ENCODE results near the gene MYOZ1. TPM values are rescaled to one million over a fixed set of nuclear protein-coding genes. Genes with fewer than 3 reads are reported as not detected.

The MYOZ1 gene
- total and polyA plus RNA-seq, 11 donors, result 0.23 to 2.5 (median 0.74) TPM; not detected in 1

- Histone ChIP-seq H3K27ac (no peak overlapping the region), H3K27me3 (no peaks in the 10 kb centered on the region), H3K36me3 (no peaks in the 10 kb centered on the region), H3K4me3 (no peak overlapping the region), H3K9me3 (no peaks in the 10 kb centered on the region), H3K4me1 (peaks cover 0 to 36% (median 19%) of the 10 kb centered on the region in 12 donors)
- DNase-seq (no peak), ATAC-seq (no peak)
- no peak for TF ChIP-seq POLR2A (IDR thresholded peaks at IDR 0.05)
- no peak for TF ChIP-seq CTCF (IDR thresholded peaks at IDR 0.05)
- intact Hi-C loops (cut with DNase I), result loop anchor here in 3 of 10 donors (5.0 kb wide), 2 partner anchors 34 to 49 kb away; partner anchors contain the start of gene MYOZ1 (in 1 of the 3)
- 97 to 98% (median 98%) methylated on average over 4 of the region's 4 CpGs for WGBS, 4 donors
Measured at GRCh38 chr10:73593110-73593509, 48.2 kb downstream of the MYOZ1 start.

DNA sequence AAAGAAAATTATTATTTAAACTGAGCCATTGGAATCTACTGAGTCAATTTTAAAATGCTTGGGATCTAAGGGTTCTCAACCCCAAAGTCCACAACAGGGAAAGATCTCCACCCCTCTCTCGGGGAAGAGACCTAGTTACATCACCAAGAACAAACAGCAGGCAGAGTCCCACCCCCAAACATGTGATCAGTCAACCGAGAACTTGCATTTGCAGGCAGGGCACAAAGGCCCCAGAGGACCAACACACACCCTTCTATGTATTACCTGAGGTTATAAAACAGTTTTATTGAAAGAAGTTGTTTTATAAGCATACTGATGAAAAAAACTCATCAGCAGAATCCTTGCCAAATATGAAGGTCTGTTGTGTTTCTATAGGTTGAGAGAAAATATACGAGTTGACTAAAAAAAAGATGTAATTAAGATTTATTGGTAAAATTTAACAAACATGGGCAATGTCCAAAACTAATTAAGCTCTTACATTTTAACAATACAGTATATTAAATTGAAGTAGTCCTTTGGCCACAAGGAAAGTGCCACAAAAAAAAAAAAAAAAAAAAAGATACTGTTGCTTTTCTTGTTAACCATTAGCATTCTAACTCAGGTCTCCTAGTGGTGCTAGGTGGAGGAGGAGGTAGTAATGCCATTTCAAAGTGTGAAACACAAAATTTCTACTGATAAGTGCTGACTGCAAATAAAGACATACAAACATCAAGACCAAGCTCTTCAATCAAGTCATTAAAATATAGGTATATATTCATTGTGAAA, 49.2 kb downstream of the MYOZ1 start:
- 29 to 35% (median 31%) methylated on average over 3 of the region's 3 CpGs for WGBS, 4 donors
- peak overlapping the region in 6 of 12 donors; percentile 9 to 37 (median 20) for H3K4me3 ChIP-seq
- no peaks in the 10 kb centered on the region for H3K9me3 ChIP-seq
- TF ChIP-seq CTCF (IDR thresholded peaks at IDR 0.05), result no peak
- TF ChIP-seq POLR2A (IDR thresholded peaks at IDR 0.05), result peak in 1 of 2 donors; percentile 32
- intact Hi-C loops (cut with DNase I), result loop anchor here in 3 of 10 donors (5.0 kb wide), 2 partner anchors 35 to 50 kb away; partner anchors contain the start of gene MYOZ1 (in 1 of the 3)
- no peaks in the 10 kb centered on the region for H3K36me3 ChIP-seq
- ATAC-seq, result peak; percentile 87 to 90 (median 87)
- no peaks in the 10 kb centered on the region for H3K27me3 ChIP-seq
- DNase-seq, result peak in 4 of 5 donors; percentile 48 to 70 (median 60)
- peaks cover 0 to 37% (median 21%) of the 10 kb centered on the region in 12 donors for H3K4me1 ChIP-seq
- peak overlapping the region; percentile 8 to 79 (median 68) for H3K27ac ChIP-seq

DNA sequence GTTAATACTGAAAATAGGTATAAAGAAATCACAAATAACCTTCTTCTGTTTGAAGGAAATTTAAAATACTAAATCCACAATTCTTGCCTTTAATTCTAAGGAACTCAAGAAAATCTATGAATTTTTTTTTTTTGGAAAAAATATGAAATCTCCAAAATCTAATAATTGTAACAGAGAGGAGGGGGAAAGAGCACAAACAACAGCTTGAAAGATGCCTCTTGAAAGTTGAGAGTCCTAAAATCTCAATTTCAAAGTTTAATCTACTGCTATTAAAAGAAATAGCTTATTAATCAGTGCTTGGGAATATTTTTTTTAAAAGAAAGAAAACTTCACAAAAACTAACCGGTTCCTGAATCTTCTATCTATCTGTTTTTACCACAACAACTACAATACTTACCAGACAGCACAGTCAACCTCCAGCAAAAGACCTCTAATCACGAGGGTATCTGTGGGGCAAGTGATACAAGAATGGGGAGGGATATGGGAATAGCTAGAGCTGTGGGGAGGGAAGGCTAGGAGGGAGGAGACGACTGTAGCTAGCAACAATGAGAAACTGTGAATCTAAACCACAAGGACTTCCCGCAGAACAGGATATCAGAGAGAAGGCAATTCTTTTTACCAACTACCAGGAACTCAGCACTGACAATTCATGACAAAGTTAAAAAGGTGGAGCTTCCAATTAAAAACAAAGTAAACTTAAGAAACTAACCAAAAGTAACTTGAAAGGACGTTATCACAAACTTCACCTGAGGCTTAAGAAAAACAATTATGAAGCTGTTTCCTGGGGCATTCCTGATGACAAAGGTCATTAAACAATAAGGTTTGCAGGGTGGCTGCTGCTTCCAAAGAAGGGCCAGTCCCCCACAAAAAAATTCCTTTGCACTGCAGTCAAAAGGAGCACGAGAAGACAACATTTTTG, 50.1 kb downstream of the MYOZ1 start, which contains the start of gene USP54:
USP54 (minus strand) TSS at position 462 of the 919 bp plus-strand sequence. CDS start 15,684 bp downstream, outside the sequence.
- H3K4me3 ChIP-seq, result peak within 1 kb of the TSS in 7 of 12 donors; percentile 6 to 37 (median 18)
- ATAC-seq, result peak; percentile 59 to 74 (median 70)
- intact Hi-C loops (cut with DNase I), result loop anchor here in 3 of 10 donors (5.0 kb wide), 2 partner anchors 36 to 51 kb away; partner anchors contain the start of gene MYOZ1 (in 1 of the 3)
- H3K9me3 ChIP-seq, result no peaks in the 10 kb centered on the region
- WGBS, 4 donors, result 17 to 29% (median 22%) methylated on average over 6 of the region's 6 CpGs
- no peaks in the 10 kb centered on the region for H3K27me3 ChIP-seq
- TF ChIP-seq CTCF (IDR thresholded peaks at IDR 0.05), result no peak
- TF ChIP-seq POLR2A (IDR thresholded peaks at IDR 0.05), result no peak
- peak in 1 of 5 donors; percentile 14 for DNase-seq
- H3K4me1 ChIP-seq, result peaks cover 0 to 47% (median 31%) of the 10 kb centered on the region in 12 donors
- no peaks in the 10 kb centered on the region for H3K36me3 ChIP-seq
- H3K27ac ChIP-seq, result peak within 1 kb of the TSS; percentile 8 to 79 (median 68)
